ENCODE results near the gene CLN3. TPM values are rescaled to one million over a fixed set of nuclear protein-coding genes. Genes with fewer than 3 reads are reported as not detected.

CLN3 gene
- total and polyA plus RNA-seq, 2 of the 13 experiments (the other 11 are each of a cell fraction or from before 2014, with no cell fraction given), result 23.4 to 46.8 TPM

- TF ChIP-seq ATF3 (CRISPR knock-in tag; IDR thresholded peaks at IDR 0.05) (peak; percentile 60; the same call in 1 of the 2 replicates), ZNF646 (CRISPR knock-in tag; IDR thresholded peaks at IDR 0.05) (no peak), TEAD3 (CRISPR knock-in tag; optimal IDR thresholded peaks at IDR 0.05; ENCODE audit: borderline replicate concordance) (peak; percentile 86), UBTF (CRISPR knock-in tag; IDR thresholded peaks at IDR 0.05) (peak; percentile 79), KLF9 (CRISPR knock-in tag; IDR thresholded peaks at IDR 0.05; ENCODE audit: low read depth) (peak; percentile 34; the same call in 1 of the 2 replicates), RCOR2 (CRISPR knock-in tag; IDR thresholded peaks at IDR 0.05) (peak; percentile 98), ZNF251 (CRISPR knock-in tag; IDR thresholded peaks at IDR 0.05) (no peak), ZNF772 (CRISPR knock-in tag; IDR thresholded peaks at IDR 0.05) (peak; percentile 74; the same call in 1 of the 2 replicates), MED13 (CRISPR knock-in tag; IDR thresholded peaks at IDR 0.05) (peak; percentile 81; the same call in 1 of the 2 replicates), POGK (CRISPR knock-in tag; conservative IDR thresholded peaks at IDR 0.05) (peak; percentile 71; the same call in 1 of the 2 replicates), HOXA9 (CRISPR knock-in tag; IDR thresholded peaks at IDR 0.05; ENCODE audit: borderline replicate concordance) (no peak), HIVEP1 (CRISPR knock-in tag; IDR thresholded peaks at IDR 0.05) (peak; percentile 34; the same call in 1 of the 2 replicates), SAP130 (CRISPR knock-in tag; IDR thresholded peaks at IDR 0.05; ENCODE audit: low read depth) (peak; percentile 94), DDIT3 (CRISPR knock-in tag; IDR thresholded peaks at IDR 0.05) (no peak), ZNF775 (CRISPR knock-in tag; IDR thresholded peaks at IDR 0.05; ENCODE audit: borderline replicate concordance) (peak; percentile 74; the same call in 1 of the 2 replicates), ZNF451 (CRISPR knock-in tag; IDR thresholded peaks at IDR 0.05) (peak; percentile 67; the same call in 1 of the 2 replicates)
Observed at GRCh38 chr16:28526201-28527099, 34.6 kb upstream of the CLN3 start (continued).

Data from HepG2 (cell line).